PC-3 (cell line): ENCODE results near the gene TTC33.

Experiments
- EZH2phosphoT487 ChIP-seq: fragments of 300-600 bp; sonication (generic); IDR thresholded peaks from 2 replicates; pipeline ENCODE4 v1.6.1; 2018; ENCODE audit warnings: mild to moderate bottlenecking, antibody characterized with exemption, low read length, borderline replicate concordance
- TF ChIP-seq, protein P1 (sequence below): fragments of 300-600 bp; sonication (generic); conservative IDR thresholded peaks from 2 replicates; pipeline ENCODE4 v1.5.1; 2017; ENCODE audit warnings: antibody characterized with exemption, low read depth, mild to moderate bottlenecking, low read length

- TF ChIP-seq, protein P1, sequence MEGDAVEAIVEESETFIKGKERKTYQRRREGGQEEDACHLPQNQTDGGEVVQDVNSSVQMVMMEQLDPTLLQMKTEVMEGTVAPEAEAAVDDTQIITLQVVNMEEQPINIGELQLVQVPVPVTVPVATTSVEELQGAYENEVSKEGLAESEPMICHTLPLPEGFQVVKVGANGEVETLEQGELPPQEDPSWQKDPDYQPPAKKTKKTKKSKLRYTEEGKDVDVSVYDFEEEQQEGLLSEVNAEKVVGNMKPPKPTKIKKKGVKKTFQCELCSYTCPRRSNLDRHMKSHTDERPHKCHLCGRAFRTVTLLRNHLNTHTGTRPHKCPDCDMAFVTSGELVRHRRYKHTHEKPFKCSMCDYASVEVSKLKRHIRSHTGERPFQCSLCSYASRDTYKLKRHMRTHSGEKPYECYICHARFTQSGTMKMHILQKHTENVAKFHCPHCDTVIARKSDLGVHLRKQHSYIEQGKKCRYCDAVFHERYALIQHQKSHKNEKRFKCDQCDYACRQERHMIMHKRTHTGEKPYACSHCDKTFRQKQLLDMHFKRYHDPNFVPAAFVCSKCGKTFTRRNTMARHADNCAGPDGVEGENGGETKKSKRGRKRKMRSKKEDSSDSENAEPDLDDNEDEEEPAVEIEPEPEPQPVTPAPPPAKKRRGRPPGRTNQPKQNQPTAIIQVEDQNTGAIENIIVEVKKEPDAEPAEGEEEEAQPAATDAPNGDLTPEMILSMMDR: no peak
- TF ChIP-seq EZH2phosphoT487: no peak
These were observed 28.4 kb upstream of the TTC33 start for GRCh38 chr5:40784027-40784653.
